GM23338 (cell line): ENCODE measurements around the gene CACNA1D. TPM values are rescaled to one million over a fixed set of nuclear protein-coding genes. Genes with fewer than 3 reads are reported as not detected.

Experiments
- ATAC-seq: fragments of 200-7000 bp; cut with Tn5 transposase; 3 replicates; pipeline ENCODE4 v1.9.1; 2020
- DNase-seq: peaks from one replicate; pipeline ENCODE4 v3.0.0-alpha.2; 2015; ENCODE audit warnings: low spot score
- H2AFZ ChIP-seq: fragments of 200-600 bp; sonication (generic); 2 replicates; pipeline ENCODE4 v1.8.0; 2016; ENCODE audit warnings: antibody characterized with exemption, mild to moderate bottlenecking, moderate library complexity
- H3F3A ChIP-seq: fragments of 200-600 bp; sonication (generic); replicated peaks from 2 replicates; pipeline ENCODE4 v1.8.0; 2017; ENCODE audit warnings: antibody characterized with exemption, mixed run types, low read depth
- H3K27ac ChIP-seq: fragments of 200-600 bp; sonication (generic); 2 replicates; pipeline ENCODE4 v1.6.1; 2016; ENCODE audit warnings: low read depth
- H3K27me3 ChIP-seq: fragments of 200-600 bp; sonication (generic); 2 replicates; pipeline ENCODE4 v1.8.0; 2016; ENCODE audit warnings: mild to moderate bottlenecking, mixed run types, moderate library complexity; ENCODE audit not compliant: insufficient read depth
- H3K36me3 ChIP-seq: fragments of 200-600 bp; sonication (generic); 2 replicates; pipeline ENCODE4 v1.8.0; 2016; ENCODE audit warnings: mild to moderate bottlenecking; ENCODE audit not compliant: insufficient read depth
- H3K4me1 ChIP-seq: fragments of 200-600 bp; sonication (generic); 2 replicates; pipeline ENCODE4 v1.8.0; 2016; ENCODE audit warnings: mild to moderate bottlenecking, moderate library complexity; ENCODE audit not compliant: insufficient read depth
- H3K4me2 ChIP-seq: fragments of 200-600 bp; sonication (generic); 2 replicates; pipeline ENCODE4 v1.7.1; 2017; ENCODE audit warnings: mixed run types
- H3K4me3 ChIP-seq: fragments of 200-600 bp; sonication (generic); 2 replicates; pipeline ENCODE4 v1.6.1; 2016; ENCODE audit warnings: mixed run types
- H3K79me2 ChIP-seq: fragments of 200-600 bp; sonication (generic); replicated peaks from 2 replicates; pipeline ENCODE4 v1.8.0; 2017; ENCODE audit warnings: mild to moderate bottlenecking; ENCODE audit not compliant: insufficient read depth
- H3K9me2 ChIP-seq: fragments of 200-600 bp; sonication (generic); 2 replicates; pipeline ENCODE4 v1.8.0; 2017; ENCODE audit not compliant: insufficient read depth
- H4K20me1 ChIP-seq: fragments of 200-600 bp; sonication (generic); replicated peaks from 2 replicates; pipeline ENCODE4 v1.8.0; 2017; ENCODE audit warnings: mild to moderate bottlenecking; ENCODE audit not compliant: insufficient read depth
- H3K27ac Mint-ChIP-seq: 2 replicates; pipeline ENCODE4 v1.8.0; 2020; ENCODE audit warnings: inconsistent platforms, mild to moderate bottlenecking, moderate library complexity, mixed read lengths
- H3K27me3 Mint-ChIP-seq: 3 replicates; pipeline ENCODE4 v1.8.0; 2022; ENCODE audit warnings: low read depth, mild to moderate bottlenecking, moderate library complexity, mixed read lengths, inconsistent platforms; ENCODE audit not compliant: insufficient read depth, poor library complexity
- H3K36me3 Mint-ChIP-seq: 3 replicates; pipeline ENCODE4 v1.8.0; 2021; ENCODE audit warnings: low read depth, mild to moderate bottlenecking, inconsistent platforms, moderate library complexity, mixed read lengths
- H3K4me1 Mint-ChIP-seq: 3 replicates; pipeline ENCODE4 v1.8.0; 2020; ENCODE audit warnings: mild to moderate bottlenecking, inconsistent platforms, mixed read lengths
- H3K4me3 Mint-ChIP-seq: 3 replicates; pipeline ENCODE4 v1.8.0; 2021; ENCODE audit warnings: moderate library complexity, mild to moderate bottlenecking, inconsistent platforms, mixed read lengths
- H3K9me3 Mint-ChIP-seq: 3 replicates; pipeline ENCODE4 v1.8.0; 2020; ENCODE audit warnings: moderate library complexity, mild to moderate bottlenecking, inconsistent platforms, mixed read lengths
- CREB1 ChIP-seq: fragments of 250-450 bp; sonication (Bioruptor Pico); IDR thresholded peaks from 2 replicates; pipeline ENCODE4 v1.5.0; 2020; ENCODE audit warnings: low read depth, mild to moderate bottlenecking, moderate library complexity
- EZH2 ChIP-seq: fragments of 200-600 bp; sonication (generic); IDR thresholded peaks from one replicate; pipeline ENCODE4 v1.8.0; 2017; ENCODE audit warnings: antibody characterized with exemption, mild to moderate bottlenecking, low read depth; ENCODE audit not compliant: unreplicated experiment
- EZH2phosphoT487 ChIP-seq: fragments of 200-600 bp; sonication (generic); IDR thresholded peaks from one replicate; pipeline ENCODE4 v1.8.1; 2018; ENCODE audit warnings: antibody characterized with exemption; ENCODE audit not compliant: unreplicated experiment
- JUNB ChIP-seq: IDR thresholded peaks from one replicate; pipeline ENCODE4 v1.6.1; 2016; ENCODE audit warnings: antibody characterized with exemption; ENCODE audit not compliant: unreplicated experiment
- POLR2AphosphoS5 ChIP-seq: IDR thresholded peaks from 2 replicates; pipeline ENCODE4 v1.6.1; 2016; ENCODE audit warnings: antibody characterized with exemption, low read depth
- ZNF114 ChIP-seq: fragments of 250-450 bp; sonication (Bioruptor Pico); IDR thresholded peaks from 2 replicates; pipeline ENCODE4 v1.5.0; 2020; ENCODE audit warnings: mild to moderate bottlenecking, moderate library complexity
- ZNF331 ChIP-seq: fragments of 250-450 bp; sonication (Bioruptor Pico); IDR thresholded peaks from 2 replicates; pipeline ENCODE4 v1.5.0; 2020; ENCODE audit warnings: low read depth, mild to moderate bottlenecking, moderate library complexity
- polyA plus RNA-seq: library from polyadenylated mRNA; unstranded; fragments of >200 nt; fragmentation: Nextera tagmentation; extraction: Ambion mirVana; gene quantifications from 2 replicates; pipeline ENCODE4 v1.2.1, GENCODE V29; 2016
- total RNA-seq: library from RNA; depleted of rRNA; stranded (reverse); fragments of >200 nt; shearing (Covaris generic); gene quantifications from 2 replicates; pipeline ENCODE4 v1.2.3, GENCODE V29; 2014
- TF ChIP-seq, protein P1 (sequence below): IDR thresholded peaks from one replicate; pipeline ENCODE4 v1.6.1; 2018; ENCODE audit warnings: antibody characterized with exemption; ENCODE audit not compliant: unreplicated experiment
- TF ChIP-seq, protein P2 (sequence below): fragments of 250-450 bp; sonication (Bioruptor Pico); IDR thresholded peaks from 2 replicates; pipeline ENCODE4 v1.5.0; 2020; ENCODE audit warnings: mild to moderate bottlenecking, moderate library complexity
- TF ChIP-seq, protein P3 (sequence below): IDR thresholded peaks from 2 replicates; pipeline ENCODE4 v1.6.1; 2016; ENCODE audit warnings: antibody characterized with exemption
- TF ChIP-seq, protein P4 (sequence below), 2 experiments: fragments of 200-600 bp in 1 of 2; sonication (generic) in 1 of 2; conservative IDR thresholded peaks; 2 replicates each; pipeline versions ENCODE4 v1.5.1 to v1.6.1; 2016 to 2017; ENCODE audit warnings: antibody characterized with exemption in 2 of 2, low read depth in 2 of 2, mild to moderate bottlenecking in 2 of 2, moderate library complexity in 1 of 2

Gene CACNA1D
- total and polyA plus RNA-seq, 2 experiments from 2014 or later, result 1.7 to 1.8 TPM

DNA sequence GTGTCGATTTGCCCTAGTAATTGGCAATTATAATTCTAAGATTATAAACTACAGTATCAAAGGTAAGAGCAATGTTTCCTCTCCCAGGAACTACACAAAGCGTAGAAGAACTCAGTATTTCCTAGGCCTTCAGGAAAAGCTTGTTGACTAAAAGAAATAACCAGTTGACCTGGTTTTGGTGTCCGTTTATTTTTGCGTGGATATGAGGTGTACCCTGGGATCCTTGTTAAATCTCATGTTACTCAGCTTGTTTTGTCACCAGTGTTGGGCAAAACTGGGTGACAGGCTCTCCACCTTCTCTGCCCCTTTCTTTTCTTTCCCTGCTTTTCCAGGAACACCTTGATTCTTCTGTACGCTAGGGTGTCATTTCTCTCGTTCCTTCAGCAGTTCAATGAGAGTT, 97.2 kb downstream of the CACNA1D start:
- Histone ChIP-seq H3K27ac (no peak overlapping the region), H3F3A (no peaks in the 10 kb centered on the region), H3K79me2 (no peaks in the 10 kb centered on the region), H4K20me1 (no peaks in the 10 kb centered on the region), H3K4me1 (no peaks in the 10 kb centered on the region), H3K9me2 (peaks cover 4% of the 10 kb centered on the region; the same call in 1 of the 2 replicates), H3K27me3 (no peaks in the 10 kb centered on the region), H3K4me2 (no peak overlapping the region), H3K4me3 (no peak overlapping the region), H2AFZ (no peak overlapping the region), H3K36me3 (no peaks in the 10 kb centered on the region)
- peaks cover 5% of the 10 kb centered on the region for H3K27me3 Mint-ChIP-seq
- no peaks in the 10 kb centered on the region for H3K4me1 Mint-ChIP-seq
- ATAC-seq, result no peak
- no peaks in the 10 kb centered on the region for H3K36me3 Mint-ChIP-seq
- no peak overlapping the region for H3K27ac Mint-ChIP-seq
- no peak for DNase-seq
- H3K4me3 Mint-ChIP-seq, result no peak overlapping the region
- H3K9me3 Mint-ChIP-seq, result no peaks in the 10 kb centered on the region
- TF ChIP-seq, protein P1, sequence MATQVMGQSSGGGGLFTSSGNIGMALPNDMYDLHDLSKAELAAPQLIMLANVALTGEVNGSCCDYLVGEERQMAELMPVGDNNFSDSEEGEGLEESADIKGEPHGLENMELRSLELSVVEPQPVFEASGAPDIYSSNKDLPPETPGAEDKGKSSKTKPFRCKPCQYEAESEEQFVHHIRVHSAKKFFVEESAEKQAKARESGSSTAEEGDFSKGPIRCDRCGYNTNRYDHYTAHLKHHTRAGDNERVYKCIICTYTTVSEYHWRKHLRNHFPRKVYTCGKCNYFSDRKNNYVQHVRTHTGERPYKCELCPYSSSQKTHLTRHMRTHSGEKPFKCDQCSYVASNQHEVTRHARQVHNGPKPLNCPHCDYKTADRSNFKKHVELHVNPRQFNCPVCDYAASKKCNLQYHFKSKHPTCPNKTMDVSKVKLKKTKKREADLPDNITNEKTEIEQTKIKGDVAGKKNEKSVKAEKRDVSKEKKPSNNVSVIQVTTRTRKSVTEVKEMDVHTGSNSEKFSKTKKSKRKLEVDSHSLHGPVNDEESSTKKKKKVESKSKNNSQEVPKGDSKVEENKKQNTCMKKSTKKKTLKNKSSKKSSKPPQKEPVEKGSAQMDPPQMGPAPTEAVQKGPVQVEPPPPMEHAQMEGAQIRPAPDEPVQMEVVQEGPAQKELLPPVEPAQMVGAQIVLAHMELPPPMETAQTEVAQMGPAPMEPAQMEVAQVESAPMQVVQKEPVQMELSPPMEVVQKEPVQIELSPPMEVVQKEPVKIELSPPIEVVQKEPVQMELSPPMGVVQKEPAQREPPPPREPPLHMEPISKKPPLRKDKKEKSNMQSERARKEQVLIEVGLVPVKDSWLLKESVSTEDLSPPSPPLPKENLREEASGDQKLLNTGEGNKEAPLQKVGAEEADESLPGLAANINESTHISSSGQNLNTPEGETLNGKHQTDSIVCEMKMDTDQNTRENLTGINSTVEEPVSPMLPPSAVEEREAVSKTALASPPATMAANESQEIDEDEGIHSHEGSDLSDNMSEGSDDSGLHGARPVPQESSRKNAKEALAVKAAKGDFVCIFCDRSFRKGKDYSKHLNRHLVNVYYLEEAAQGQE, result no peak
- TF ChIP-seq JUNB (no peak), ZNF331 (CRISPR knock-in tag) (no peak), CREB1 (CRISPR knock-in tag) (no peak), EZH2 (no peak), EZH2phosphoT487 (no peak), POLR2AphosphoS5 (no peak), ZNF114 (CRISPR knock-in tag) (no peak)
- TF ChIP-seq, protein P2, sequence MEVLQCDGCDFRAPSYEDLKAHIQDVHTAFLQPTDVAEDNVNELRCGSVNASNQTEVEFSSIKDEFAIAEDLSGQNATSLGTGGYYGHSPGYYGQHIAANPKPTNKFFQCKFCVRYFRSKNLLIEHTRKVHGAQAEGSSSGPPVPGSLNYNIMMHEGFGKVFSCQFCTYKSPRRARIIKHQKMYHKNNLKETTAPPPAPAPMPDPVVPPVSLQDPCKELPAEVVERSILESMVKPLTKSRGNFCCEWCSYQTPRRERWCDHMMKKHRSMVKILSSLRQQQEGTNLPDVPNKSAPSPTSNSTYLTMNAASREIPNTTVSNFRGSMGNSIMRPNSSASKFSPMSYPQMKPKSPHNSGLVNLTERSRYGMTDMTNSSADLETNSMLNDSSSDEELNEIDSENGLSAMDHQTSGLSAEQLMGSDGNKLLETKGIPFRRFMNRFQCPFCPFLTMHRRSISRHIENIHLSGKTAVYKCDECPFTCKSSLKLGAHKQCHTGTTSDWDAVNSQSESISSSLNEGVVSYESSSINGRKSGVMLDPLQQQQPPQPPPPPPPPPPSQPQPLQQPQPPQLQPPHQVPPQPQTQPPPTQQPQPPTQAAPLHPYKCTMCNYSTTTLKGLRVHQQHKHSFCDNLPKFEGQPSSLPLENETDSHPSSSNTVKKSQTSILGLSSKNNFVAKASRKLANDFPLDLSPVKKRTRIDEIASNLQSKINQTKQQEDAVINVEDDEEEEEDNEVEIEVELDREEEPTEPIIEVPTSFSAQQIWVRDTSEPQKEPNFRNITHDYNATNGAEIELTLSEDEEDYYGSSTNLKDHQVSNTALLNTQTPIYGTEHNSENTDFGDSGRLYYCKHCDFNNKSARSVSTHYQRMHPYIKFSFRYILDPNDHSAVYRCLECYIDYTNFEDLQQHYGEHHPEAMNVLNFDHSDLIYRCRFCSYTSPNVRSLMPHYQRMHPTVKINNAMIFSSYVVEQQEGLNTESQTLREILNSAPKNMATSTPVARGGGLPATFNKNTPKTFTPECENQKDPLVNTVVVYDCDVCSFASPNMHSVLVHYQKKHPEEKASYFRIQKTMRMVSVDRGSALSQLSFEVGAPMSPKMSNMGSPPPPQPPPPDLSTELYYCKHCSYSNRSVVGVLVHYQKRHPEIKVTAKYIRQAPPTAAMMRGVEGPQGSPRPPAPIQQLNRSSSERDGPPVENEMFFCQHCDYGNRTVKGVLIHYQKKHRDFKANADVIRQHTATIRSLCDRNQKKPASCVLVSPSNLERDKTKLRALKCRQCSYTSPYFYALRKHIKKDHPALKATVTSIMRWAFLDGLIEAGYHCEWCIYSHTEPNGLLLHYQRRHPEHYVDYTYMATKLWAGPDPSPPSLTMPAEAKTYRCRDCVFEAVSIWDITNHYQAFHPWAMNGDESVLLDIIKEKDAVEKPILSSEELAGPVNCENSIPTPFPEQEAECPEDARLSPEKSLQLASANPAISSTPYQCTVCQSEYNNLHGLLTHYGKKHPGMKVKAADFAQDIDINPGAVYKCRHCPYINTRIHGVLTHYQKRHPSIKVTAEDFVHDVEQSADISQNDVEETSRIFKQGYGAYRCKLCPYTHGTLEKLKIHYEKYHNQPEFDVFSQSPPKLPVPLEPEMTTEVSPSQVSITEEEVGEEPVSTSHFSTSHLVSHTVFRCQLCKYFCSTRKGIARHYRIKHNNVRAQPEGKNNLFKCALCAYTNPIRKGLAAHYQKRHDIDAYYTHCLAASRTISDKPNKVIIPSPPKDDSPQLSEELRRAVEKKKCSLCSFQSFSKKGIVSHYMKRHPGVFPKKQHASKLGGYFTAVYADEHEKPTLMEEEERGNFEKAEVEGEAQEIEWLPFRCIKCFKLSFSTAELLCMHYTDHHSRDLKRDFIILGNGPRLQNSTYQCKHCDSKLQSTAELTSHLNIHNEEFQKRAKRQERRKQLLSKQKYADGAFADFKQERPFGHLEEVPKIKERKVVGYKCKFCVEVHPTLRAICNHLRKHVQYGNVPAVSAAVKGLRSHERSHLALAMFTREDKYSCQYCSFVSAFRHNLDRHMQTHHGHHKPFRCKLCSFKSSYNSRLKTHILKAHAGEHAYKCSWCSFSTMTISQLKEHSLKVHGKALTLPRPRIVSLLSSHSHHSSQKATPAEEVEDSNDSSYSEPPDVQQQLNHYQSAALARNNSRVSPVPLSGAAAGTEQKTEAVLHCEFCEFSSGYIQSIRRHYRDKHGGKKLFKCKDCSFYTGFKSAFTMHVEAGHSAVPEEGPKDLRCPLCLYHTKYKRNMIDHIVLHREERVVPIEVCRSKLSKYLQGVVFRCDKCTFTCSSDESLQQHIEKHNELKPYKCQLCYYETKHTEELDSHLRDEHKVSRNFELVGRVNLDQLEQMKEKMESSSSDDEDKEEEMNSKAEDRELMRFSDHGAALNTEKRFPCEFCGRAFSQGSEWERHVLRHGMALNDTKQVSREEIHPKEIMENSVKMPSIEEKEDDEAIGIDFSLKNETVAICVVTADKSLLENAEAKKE (CRISPR knock-in tag), result no peak
- TF ChIP-seq, protein P3, sequence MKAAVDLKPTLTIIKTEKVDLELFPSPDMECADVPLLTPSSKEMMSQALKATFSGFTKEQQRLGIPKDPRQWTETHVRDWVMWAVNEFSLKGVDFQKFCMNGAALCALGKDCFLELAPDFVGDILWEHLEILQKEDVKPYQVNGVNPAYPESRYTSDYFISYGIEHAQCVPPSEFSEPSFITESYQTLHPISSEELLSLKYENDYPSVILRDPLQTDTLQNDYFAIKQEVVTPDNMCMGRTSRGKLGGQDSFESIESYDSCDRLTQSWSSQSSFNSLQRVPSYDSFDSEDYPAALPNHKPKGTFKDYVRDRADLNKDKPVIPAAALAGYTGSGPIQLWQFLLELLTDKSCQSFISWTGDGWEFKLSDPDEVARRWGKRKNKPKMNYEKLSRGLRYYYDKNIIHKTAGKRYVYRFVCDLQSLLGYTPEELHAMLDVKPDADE, result no peak
- TF ChIP-seq, protein P4, sequence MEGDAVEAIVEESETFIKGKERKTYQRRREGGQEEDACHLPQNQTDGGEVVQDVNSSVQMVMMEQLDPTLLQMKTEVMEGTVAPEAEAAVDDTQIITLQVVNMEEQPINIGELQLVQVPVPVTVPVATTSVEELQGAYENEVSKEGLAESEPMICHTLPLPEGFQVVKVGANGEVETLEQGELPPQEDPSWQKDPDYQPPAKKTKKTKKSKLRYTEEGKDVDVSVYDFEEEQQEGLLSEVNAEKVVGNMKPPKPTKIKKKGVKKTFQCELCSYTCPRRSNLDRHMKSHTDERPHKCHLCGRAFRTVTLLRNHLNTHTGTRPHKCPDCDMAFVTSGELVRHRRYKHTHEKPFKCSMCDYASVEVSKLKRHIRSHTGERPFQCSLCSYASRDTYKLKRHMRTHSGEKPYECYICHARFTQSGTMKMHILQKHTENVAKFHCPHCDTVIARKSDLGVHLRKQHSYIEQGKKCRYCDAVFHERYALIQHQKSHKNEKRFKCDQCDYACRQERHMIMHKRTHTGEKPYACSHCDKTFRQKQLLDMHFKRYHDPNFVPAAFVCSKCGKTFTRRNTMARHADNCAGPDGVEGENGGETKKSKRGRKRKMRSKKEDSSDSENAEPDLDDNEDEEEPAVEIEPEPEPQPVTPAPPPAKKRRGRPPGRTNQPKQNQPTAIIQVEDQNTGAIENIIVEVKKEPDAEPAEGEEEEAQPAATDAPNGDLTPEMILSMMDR (conservative IDR thresholded peaks at IDR 0.05; ENCODE audit: low read depth in 2 of 2), result no peak
